Effector memory CD8-positive, alpha-beta T cell (primary cell): ENCODE data around the gene OR52E4.

ENCODE experiments used
- ATAC-seq: fragments of 150-1000 bp; cut with Tn5 transposase; replicated peaks from 2 replicates; pipeline ENCODE4 v1.10.0; 2021; ENCODE audit warnings: mild to moderate bottlenecking, moderate library complexity
- DNase-seq, 3 experiments: peaks; one replicate each; pipeline ENCODE4 v3.0.0; 2021
- H3K27ac Mint-ChIP-seq, 2 donors: one replicate each; pipeline ENCODE4 v1.8.0; 2022; ENCODE audit warnings: mild to moderate bottlenecking in 2 of 2, mixed read lengths in 2 of 2, moderate library complexity in 2 of 2
- H3K27me3 Mint-ChIP-seq, 2 donors: one replicate each; pipeline ENCODE4 v1.8.0; 2022; ENCODE audit warnings: mixed read lengths in 2 of 2
- H3K36me3 Mint-ChIP-seq: one replicate; pipeline ENCODE4 v1.8.0; 2022; ENCODE audit warnings: mild to moderate bottlenecking, moderate library complexity, mixed read lengths; ENCODE audit not compliant: insufficient read depth
- H3K4me1 Mint-ChIP-seq, 2 donors: one replicate each; pipeline ENCODE4 v1.8.0; 2022; ENCODE audit warnings: low read depth in 2 of 2, mixed read lengths in 2 of 2
- H3K4me3 Mint-ChIP-seq, 2 donors: one replicate each; pipeline ENCODE4 v1.8.0; 2022; ENCODE audit warnings: mild to moderate bottlenecking in 2 of 2, mixed read lengths in 2 of 2, moderate library complexity in 2 of 2
- H3K9me3 Mint-ChIP-seq, 2 donors: one replicate each; pipeline ENCODE4 v1.8.0; 2022; ENCODE audit warnings: mixed read lengths in 2 of 2
- total RNA-seq, 9 experiments: gene quantifications; one replicate each; lab custom pipeline; 2026; lab: John Stamatoyannopoulos, UW

OR52E4 gene
- 0 reads per million in 9 experiments for total RNA-seq

DNA sequence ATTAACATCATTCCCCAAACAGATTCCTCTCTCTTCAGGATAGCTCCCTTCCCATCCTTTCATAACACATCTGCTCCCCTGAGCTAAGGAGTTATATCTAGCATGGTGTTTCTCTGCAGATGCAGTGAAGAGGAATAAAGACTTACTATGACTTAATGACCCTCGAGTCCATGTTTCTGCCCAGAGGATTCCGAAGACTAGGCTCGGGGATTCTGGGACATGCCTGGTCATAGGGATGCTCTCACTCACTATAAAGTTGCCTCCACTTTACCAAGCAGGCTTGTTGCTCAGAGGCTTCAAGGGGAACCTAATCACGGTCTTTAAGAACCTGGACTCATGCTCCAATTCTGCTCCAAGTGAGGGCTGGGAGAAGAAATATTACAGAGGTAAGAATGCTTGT is at the start of gene OR52E4:
Gene OR52E4 (plus strand): TSS at position 301 of the 400 bp plus-strand sequence. CDS start 3,664 bp downstream, outside the sequence.
- H3K27me3 Mint-ChIP-seq: peaks cover 0 to 17% of the 10 kb centered on the region in 2 donors
- no peaks in the 10 kb centered on the region for H3K4me1 Mint-ChIP-seq
- no peak for DNase-seq

DNA sequence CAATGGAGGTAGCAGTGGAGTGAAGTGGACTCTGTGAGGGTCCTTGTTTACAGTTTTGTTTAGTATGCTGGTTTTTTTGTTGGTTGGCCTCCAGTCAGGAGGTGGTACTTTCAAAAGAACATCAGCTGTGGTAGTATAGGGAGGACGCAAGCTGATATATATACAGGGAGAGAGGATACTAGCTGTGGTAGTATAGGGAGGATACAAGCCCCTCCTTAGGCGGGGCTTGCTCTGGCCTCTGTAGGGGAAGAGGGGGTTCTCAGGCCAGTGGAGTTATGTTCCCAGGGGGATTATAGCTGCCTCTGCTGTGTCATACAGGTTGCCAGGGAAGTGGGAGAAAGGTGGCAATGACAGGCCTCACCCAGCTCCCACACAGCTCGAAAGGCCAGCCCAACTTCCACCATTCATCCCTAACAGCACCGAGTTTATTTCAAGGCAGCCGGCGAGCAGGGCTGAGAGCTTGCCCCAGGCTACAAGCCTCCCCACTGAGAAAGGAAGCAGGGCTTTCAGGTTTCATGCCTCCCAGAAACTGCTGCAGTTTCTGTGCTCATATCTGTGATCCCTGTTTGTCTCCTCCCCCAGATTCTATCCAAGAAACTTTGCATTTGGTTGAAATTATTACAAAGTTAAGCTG is 49.1 kb upstream of the OR52E4 start:
- Mint-ChIP-seq H3K4me3 (no peak overlapping the region), H3K36me3 (peaks cover 2% of the 10 kb centered on the region), H3K4me1 (no peaks in the 10 kb centered on the region), H3K9me3 (no peaks in the 10 kb centered on the region), H3K27me3 (peaks cover 21 to 24% of the 10 kb centered on the region in 2 donors), H3K27ac (no peak overlapping the region)
- no peak for DNase-seq
- ATAC-seq: no peak

More for the DNA sequence above, at the start of gene OR52E4:
- no peak for ATAC-seq
- no peak within 1 kb of the TSS for H3K4me3 Mint-ChIP-seq
- no peaks in the 10 kb centered on the region for H3K36me3 Mint-ChIP-seq
- H3K27ac Mint-ChIP-seq: no peak within 1 kb of the TSS
- no peaks in the 10 kb centered on the region for H3K9me3 Mint-ChIP-seq

- H3K27ac Mint-ChIP-seq: no peak overlapping the region
- H3K9me3 Mint-ChIP-seq: peaks cover 0 to 3% of the 10 kb centered on the region in 2 donors
These were observed 47.0 kb upstream of the OR52E4 start for GRCh38 chr11:5833446-5833845.

DNA sequence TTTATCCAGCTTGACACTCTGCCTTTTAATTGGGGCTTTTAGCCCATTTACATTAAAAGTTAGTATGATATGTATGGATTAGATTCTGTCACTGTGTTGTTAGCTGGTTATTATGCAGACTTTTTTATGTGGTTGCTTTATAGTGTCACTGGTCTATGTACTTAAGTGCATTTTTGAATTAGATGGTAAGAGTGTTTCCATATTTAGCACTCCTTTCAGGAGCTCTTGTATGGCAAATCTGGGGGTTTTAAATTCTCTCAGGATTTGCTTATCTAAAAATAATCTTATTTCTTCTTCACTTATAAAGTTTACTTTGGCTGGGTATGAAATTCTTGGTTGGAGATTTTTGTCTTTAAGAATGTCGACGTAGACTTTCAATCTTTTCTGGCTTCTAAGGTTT is 42.7 kb upstream of the OR52E4 start:
- Mint-ChIP-seq H3K4me3 (no peak overlapping the region), H3K27me3 (peaks cover 38 to 42% of the 10 kb centered on the region in 2 donors), H3K4me1 (no peaks in the 10 kb centered on the region), H3K9me3 (peaks cover 0 to 6% of the 10 kb centered on the region in 2 donors), H3K36me3 (peaks cover 2% of the 10 kb centered on the region), H3K27ac (no peak overlapping the region)
- DNase-seq (no peak), ATAC-seq (no peak)

More at GRCh38 chr11:5833446-5833845, 47.0 kb upstream of the OR52E4 start:
- no peaks in the 10 kb centered on the region for H3K4me1 Mint-ChIP-seq
- H3K36me3 Mint-ChIP-seq: peaks cover 2% of the 10 kb centered on the region
- ATAC-seq: no peak
- DNase-seq: no peak
- H3K27me3 Mint-ChIP-seq: peaks cover 25 to 29% of the 10 kb centered on the region in 2 donors
- no peak overlapping the region for H3K4me3 Mint-ChIP-seq

DNA sequence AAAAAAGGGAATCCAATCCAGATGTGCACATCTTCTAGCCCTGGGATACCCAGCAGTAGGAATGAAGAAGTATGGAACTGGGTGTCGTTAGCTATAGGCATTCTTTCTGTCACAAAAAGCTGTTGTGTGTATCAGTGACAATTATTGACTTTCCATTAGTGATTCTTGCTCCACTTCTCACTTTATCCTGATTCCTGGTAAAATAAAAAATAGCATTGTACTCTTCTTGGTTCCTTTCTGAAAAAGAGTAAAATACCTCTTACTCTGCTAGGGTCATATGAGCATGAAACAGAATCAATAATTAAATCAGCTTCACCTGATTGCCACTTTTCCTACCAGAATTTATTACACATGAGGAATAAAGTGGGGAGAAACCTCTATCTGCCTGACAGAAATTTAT is 38.6 kb upstream of the OR52E4 start, which contains the start of gene OR52E6:
Gene OR52E6 (minus strand): TSS at position 101 of the 400 bp plus-strand sequence. CDS start 0 bp downstream, at position 101.
- H3K27ac Mint-ChIP-seq: no peak within 1 kb of the TSS
- H3K9me3 Mint-ChIP-seq: peaks cover 0 to 6% of the 10 kb centered on the region in 2 donors
- no peaks in the 10 kb centered on the region for H3K4me1 Mint-ChIP-seq
- H3K27me3 Mint-ChIP-seq: peaks cover 35 to 38% of the 10 kb centered on the region in 2 donors
- H3K4me3 Mint-ChIP-seq: no peak within 1 kb of the TSS
- ATAC-seq: no peak
- no peaks in the 10 kb centered on the region for H3K36me3 Mint-ChIP-seq
- no peak for DNase-seq

DNA sequence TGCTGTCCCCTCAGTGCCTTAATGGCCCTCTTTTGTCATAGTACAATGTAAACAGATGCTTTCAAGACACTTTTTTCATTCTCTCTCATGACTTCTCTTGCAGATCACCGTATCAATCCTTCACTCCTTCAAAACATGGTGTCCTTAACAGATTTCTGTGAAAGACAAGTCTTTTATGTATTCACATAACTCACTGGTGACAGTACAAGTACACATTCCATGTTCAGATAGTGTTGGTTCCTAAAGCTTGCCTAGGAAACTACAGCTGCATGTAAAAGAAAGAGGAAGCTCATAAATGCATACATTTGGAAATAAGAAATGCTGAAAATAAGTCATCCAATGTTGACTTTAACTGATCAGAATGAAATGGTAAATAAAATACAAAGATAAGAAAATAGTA is 33.7 kb upstream of the OR52E4 start:
- Mint-ChIP-seq H3K27me3 (peaks cover 0 to 7% of the 10 kb centered on the region in 2 donors), H3K4me3 (no peak overlapping the region), H3K9me3 (no peaks in the 10 kb centered on the region), H3K36me3 (no peaks in the 10 kb centered on the region), H3K4me1 (no peaks in the 10 kb centered on the region), H3K27ac (no peak overlapping the region)
- no peak for ATAC-seq
- no peak for DNase-seq

- H3K4me1 Mint-ChIP-seq: no peaks in the 10 kb centered on the region
- no peak overlapping the region for H3K27ac Mint-ChIP-seq
- ATAC-seq: no peak
- peaks cover 0 to 11% of the 10 kb centered on the region in 2 donors for H3K27me3 Mint-ChIP-seq
- no peak overlapping the region for H3K4me3 Mint-ChIP-seq
- no peaks in the 10 kb centered on the region for H3K9me3 Mint-ChIP-seq
- no peak for DNase-seq
- H3K36me3 Mint-ChIP-seq: no peaks in the 10 kb centered on the region
These were observed 32.7 kb upstream of the OR52E4 start for GRCh38 chr11:5847711-5848110.

- no peaks in the 10 kb centered on the region for H3K36me3 Mint-ChIP-seq
- no peaks in the 10 kb centered on the region for H3K9me3 Mint-ChIP-seq
- ATAC-seq (no peak), DNase-seq (no peak)
- no peak overlapping the region for H3K4me3 Mint-ChIP-seq
- peaks cover 17 to 34% of the 10 kb centered on the region in 2 donors for H3K27me3 Mint-ChIP-seq
- no peak overlapping the region for H3K27ac Mint-ChIP-seq
- no peaks in the 10 kb centered on the region for H3K4me1 Mint-ChIP-seq
These were observed 29.4 kb upstream of the OR52E4 start for GRCh38 chr11:5851002-5851401.

DNA sequence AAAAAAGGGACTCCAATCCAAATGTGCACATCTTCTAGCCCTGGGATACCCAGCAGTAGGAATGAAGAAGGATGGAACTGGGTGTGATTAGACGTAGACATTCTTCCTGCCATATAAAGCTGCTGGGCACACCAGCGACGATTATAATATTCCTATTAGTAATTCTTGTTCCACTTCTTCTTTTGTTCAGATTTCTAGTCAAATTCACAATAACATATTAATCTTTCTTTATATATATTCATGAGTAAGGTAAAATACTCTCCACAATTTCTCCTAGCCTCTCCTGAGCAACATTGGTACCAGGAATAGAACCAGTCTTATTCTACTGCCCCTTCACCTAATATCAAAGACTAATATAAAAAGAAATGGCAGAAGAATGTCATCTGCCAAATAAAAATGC is 22.8 kb upstream of the OR52E4 start, which contains the start of gene OR52E8:
Gene OR52E8 (minus strand): TSS at position 101 of the 400 bp plus-strand sequence. CDS start 0 bp downstream, at position 101.
- H3K4me3 Mint-ChIP-seq: no peak within 1 kb of the TSS
- H3K27ac Mint-ChIP-seq: no peak within 1 kb of the TSS
- no peaks in the 10 kb centered on the region for H3K4me1 Mint-ChIP-seq
- DNase-seq (no peak), ATAC-seq (no peak)
- no peaks in the 10 kb centered on the region for H3K36me3 Mint-ChIP-seq
- H3K9me3 Mint-ChIP-seq: no peaks in the 10 kb centered on the region
- H3K27me3 Mint-ChIP-seq: peaks cover 30 to 31% of the 10 kb centered on the region in 2 donors

DNA sequence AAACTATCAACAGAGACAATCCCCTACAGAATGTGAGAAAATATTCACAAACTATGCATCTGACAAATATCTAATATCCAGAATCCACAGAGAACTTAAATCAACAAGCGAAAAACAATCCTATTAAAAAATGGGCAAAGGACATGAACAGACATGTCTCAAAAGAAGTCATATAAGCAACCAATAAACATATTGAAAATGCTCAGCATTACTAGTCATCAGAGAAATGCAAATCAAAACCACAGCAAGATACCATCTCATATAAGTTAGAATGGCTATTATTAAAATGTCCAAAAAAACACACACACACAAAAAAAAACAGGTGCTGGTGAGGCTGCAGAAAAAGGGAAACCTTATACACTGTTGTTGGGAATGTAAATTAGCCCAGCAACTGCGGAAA is 14.6 kb upstream of the OR52E4 start:
- Mint-ChIP-seq H3K27me3 (peaks cover 21 to 35% of the 10 kb centered on the region in 2 donors), H3K4me1 (no peaks in the 10 kb centered on the region), H3K36me3 (no peaks in the 10 kb centered on the region), H3K27ac (no peak overlapping the region), H3K9me3 (no peaks in the 10 kb centered on the region), H3K4me3 (no peak overlapping the region)
- DNase-seq (no peak), ATAC-seq (no peak)

- peaks cover 6 to 12% of the 10 kb centered on the region in 2 donors for H3K27me3 Mint-ChIP-seq
- H3K4me3 Mint-ChIP-seq: no peak overlapping the region
- H3K9me3 Mint-ChIP-seq: no peaks in the 10 kb centered on the region
- no peaks in the 10 kb centered on the region for H3K36me3 Mint-ChIP-seq
- DNase-seq: no peak
- no peak for ATAC-seq
- no peak overlapping the region for H3K27ac Mint-ChIP-seq
- H3K4me1 Mint-ChIP-seq: no peaks in the 10 kb centered on the region
These were observed 1.9 kb upstream of the OR52E4 start for GRCh38 chr11:5878564-5878963.

DNA sequence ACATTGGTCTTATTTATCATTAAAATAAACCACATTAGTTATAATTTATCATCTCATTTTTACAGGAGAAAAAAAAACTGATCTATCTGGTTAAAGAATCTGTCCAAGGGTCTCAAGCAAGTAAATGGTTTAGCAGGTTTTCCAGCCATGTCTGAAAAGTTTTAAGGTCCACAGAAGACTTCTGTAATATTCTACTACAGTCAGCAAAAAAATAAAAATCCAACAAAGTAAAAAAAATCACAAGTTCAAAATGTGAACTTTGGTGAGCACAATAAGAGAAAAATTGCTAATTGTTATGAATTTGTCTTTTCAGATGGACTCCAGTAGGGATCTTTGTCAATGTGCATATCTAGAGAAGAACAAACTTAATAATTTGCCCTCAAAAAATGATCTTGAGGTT is 1.3 kb downstream of the OR52E4 start:
- H3K9me3 Mint-ChIP-seq: no peaks in the 10 kb centered on the region
- ATAC-seq: no peak
- H3K27ac Mint-ChIP-seq: no peak overlapping the region
- no peaks in the 10 kb centered on the region for H3K4me1 Mint-ChIP-seq
- no peak for DNase-seq
- H3K4me3 Mint-ChIP-seq: no peak overlapping the region
- H3K27me3 Mint-ChIP-seq: peaks cover 2 to 26% of the 10 kb centered on the region in 2 donors
- H3K36me3 Mint-ChIP-seq: no peaks in the 10 kb centered on the region

DNA sequence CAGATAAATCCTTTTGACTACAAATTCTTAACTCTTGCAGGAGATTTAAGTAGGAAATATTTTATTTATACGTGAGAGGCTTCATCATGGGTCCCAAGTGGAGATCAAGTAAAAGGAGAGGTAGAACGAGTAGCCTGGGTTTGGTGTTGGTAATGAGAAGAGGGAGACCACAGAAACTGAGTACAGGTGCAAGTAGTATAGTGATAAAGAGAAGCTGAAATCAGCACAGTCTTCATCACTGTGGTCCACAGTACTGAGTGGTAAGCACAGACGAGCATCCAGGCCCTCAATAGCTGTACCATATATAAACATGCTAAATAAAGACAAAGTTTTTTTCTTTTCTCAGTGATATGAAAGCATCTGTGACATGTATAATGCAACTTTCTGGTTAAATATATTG is 6.7 kb downstream of the OR52E4 start:
- Mint-ChIP-seq H3K27ac (no peak overlapping the region), H3K4me3 (no peak overlapping the region), H3K27me3 (peaks cover 11 to 35% of the 10 kb centered on the region in 2 donors), H3K9me3 (no peaks in the 10 kb centered on the region), H3K4me1 (no peaks in the 10 kb centered on the region), H3K36me3 (no peaks in the 10 kb centered on the region)
- no peak for DNase-seq
- ATAC-seq: no peak

GRCh38 chr11:5887661-5888060 is 7.2 kb downstream of the OR52E4 start:
- Mint-ChIP-seq H3K4me3 (no peak overlapping the region), H3K9me3 (no peaks in the 10 kb centered on the region), H3K4me1 (no peaks in the 10 kb centered on the region), H3K36me3 (no peaks in the 10 kb centered on the region), H3K27me3 (peaks cover 11 to 35% of the 10 kb centered on the region in 2 donors), H3K27ac (no peak overlapping the region)
- ATAC-seq (no peak), DNase-seq (no peak)
